ENCODE measurements around the gene THAP12.

- TF ChIP-seq SP1 (IDR thresholded peaks at IDR 0.05; ENCODE audit: low read depth, low read length), result no peak
- no peak for TF ChIP-seq CREM (IDR thresholded peaks at IDR 0.05; ENCODE audit: low read depth)
- TF ChIP-seq CTCF (IDR thresholded peaks at IDR 0.05 in 2 of 3, conservative IDR thresholded peaks at IDR 0.05 in 1 of 3; ENCODE audit: control insufficient read depth in 2 of 3, extremely low read depth in 1 of 3, insufficient read depth in 1 of 3, low read depth in 3 of 3, low read length in 3 of 3), result no peak
- no peak for TF ChIP-seq RFX5 (IDR thresholded peaks at IDR 0.05; ENCODE audit: low read depth, low read length)
- TF ChIP-seq, protein P1, sequence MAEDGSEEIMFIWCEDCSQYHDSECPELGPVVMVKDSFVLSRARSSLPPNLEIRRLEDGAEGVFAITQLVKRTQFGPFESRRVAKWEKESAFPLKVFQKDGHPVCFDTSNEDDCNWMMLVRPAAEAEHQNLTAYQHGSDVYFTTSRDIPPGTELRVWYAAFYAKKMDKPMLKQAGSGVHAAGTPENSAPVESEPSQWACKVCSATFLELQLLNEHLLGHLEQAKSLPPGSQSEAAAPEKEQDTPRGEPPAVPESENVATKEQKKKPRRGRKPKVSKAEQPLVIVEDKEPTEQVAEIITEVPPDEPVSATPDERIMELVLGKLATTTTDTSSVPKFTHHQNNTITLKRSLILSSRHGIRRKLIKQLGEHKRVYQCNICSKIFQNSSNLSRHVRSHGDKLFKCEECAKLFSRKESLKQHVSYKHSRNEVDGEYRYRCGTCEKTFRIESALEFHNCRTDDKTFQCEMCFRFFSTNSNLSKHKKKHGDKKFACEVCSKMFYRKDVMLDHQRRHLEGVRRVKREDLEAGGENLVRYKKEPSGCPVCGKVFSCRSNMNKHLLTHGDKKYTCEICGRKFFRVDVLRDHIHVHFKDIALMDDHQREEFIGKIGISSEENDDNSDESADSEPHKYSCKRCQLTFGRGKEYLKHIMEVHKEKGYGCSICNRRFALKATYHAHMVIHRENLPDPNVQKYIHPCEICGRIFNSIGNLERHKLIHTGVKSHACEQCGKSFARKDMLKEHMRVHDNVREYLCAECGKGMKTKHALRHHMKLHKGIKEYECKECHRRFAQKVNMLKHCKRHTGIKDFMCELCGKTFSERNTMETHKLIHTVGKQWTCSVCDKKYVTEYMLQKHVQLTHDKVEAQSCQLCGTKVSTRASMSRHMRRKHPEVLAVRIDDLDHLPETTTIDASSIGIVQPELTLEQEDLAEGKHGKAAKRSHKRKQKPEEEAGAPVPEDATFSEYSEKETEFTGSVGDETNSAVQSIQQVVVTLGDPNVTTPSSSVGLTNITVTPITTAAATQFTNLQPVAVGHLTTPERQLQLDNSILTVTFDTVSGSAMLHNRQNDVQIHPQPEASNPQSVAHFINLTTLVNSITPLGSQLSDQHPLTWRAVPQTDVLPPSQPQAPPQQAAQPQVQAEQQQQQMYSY (CRISPR knock-in tag; IDR thresholded peaks at IDR 0.05), result no peak
- no peak for TF ChIP-seq BRCA1 (IDR thresholded peaks at IDR 0.05; ENCODE audit: low read depth, low read length)
- TF ChIP-seq POLR2AphosphoS5 (IDR thresholded peaks at IDR 0.05; ENCODE audit: low read length), result no peak
- no peak for TF ChIP-seq POLR2A (IDR thresholded peaks at IDR 0.05; ENCODE audit: low read depth, low read length)
Measured at GRCh38 chr11:76336597-76336996, 44.3 kb downstream of the THAP12 start.

Measured in GM12878 (cell line).